ENCODE results near the gene ANKS1A. TPM values are rescaled to one million over a fixed set of nuclear protein-coding genes. Genes with fewer than 3 reads are reported as not detected.

ANKS1A gene
- total RNA-seq, 6 experiments from 2014 or later: 6.7 to 17.4 (median 10.5) TPM

- no peak overlapping the region for H3K27ac ChIP-seq
- intact Hi-C loops (cut with DNase I): no loop called here
- H3K36me3 ChIP-seq: peaks cover 0 to 18% (median 12%) of the 10 kb centered on the region in 4 donors
Observed at GRCh38 chr6:35064757-35065440, 175.8 kb downstream of the ANKS1A start.

GRCh38 chr6:35065441-35065800 is 176.4 kb downstream of the ANKS1A start:
- Histone ChIP-seq H3K4me1 (no peaks in the 10 kb centered on the region), H3K9me3 (no peaks in the 10 kb centered on the region), H3K27ac (no peak overlapping the region), H3K4me3 (no peak overlapping the region), H3K27me3 (no peaks in the 10 kb centered on the region), H3K36me3 (peaks cover 0 to 14% (median 9%) of the 10 kb centered on the region in 4 donors)
- 100% methylated on average over 3 of the region's 9 CpGs for WGBS (ENCODE audit: insufficient coverage, low coverage, low lambda C conversion rate, missing lambda C conversion rate)
- ATAC-seq (no peak), DNase-seq (no peak)
- no peak for TF ChIP-seq POLR2A (IDR thresholded peaks at IDR 0.05)
- TF ChIP-seq CTCF (IDR thresholded peaks at IDR 0.05): no peak
- intact Hi-C loops (cut with DNase I): no loop called here

More at GRCh38 chr6:35064757-35065440, 175.8 kb downstream of the ANKS1A start:
- WGBS (ENCODE audit: insufficient coverage, low coverage, low lambda C conversion rate, missing lambda C conversion rate): 83% methylated on average over 6 of the region's 8 CpGs
- H3K4me1 ChIP-seq: no peaks in the 10 kb centered on the region
- no peak overlapping the region for H3K4me3 ChIP-seq
- no peaks in the 10 kb centered on the region for H3K9me3 ChIP-seq
- DNase-seq (no peak), ATAC-seq (no peak)
- no peak for TF ChIP-seq POLR2A (IDR thresholded peaks at IDR 0.05)
- TF ChIP-seq CTCF (IDR thresholded peaks at IDR 0.05): no peak
- H3K27me3 ChIP-seq: no peaks in the 10 kb centered on the region

GRCh38 chr6:35065870-35066269 is 176.8 kb downstream of the ANKS1A start:
- WGBS (ENCODE audit: insufficient coverage, low coverage, low lambda C conversion rate, missing lambda C conversion rate): 10% methylated on average over 2 of the region's 13 CpGs
- Histone ChIP-seq H3K36me3 (peaks cover 0 to 13% (median 6%) of the 10 kb centered on the region in 4 donors), H3K27ac (no peak overlapping the region), H3K27me3 (no peaks in the 10 kb centered on the region), H3K4me1 (no peaks in the 10 kb centered on the region), H3K4me3 (no peak overlapping the region), H3K9me3 (no peaks in the 10 kb centered on the region)
- TF ChIP-seq CTCF (IDR thresholded peaks at IDR 0.05): no peak
- TF ChIP-seq POLR2A (IDR thresholded peaks at IDR 0.05): no peak
- no peak for ATAC-seq
- no peak for DNase-seq
- intact Hi-C loops (cut with DNase I): no loop called here

- over 99% methylated on average over 8 of the region's 11 CpGs for WGBS (ENCODE audit: insufficient coverage, low coverage, low lambda C conversion rate, missing lambda C conversion rate)
- no peak for DNase-seq
- no peaks in the 10 kb centered on the region for H3K9me3 ChIP-seq
- no peak overlapping the region for H3K4me3 ChIP-seq
- intact Hi-C loops (cut with DNase I): no loop called here
- H3K36me3 ChIP-seq: peaks cover 0 to 10% (median 5%) of the 10 kb centered on the region in 4 donors
- no peak for ATAC-seq
- H3K27ac ChIP-seq: no peak overlapping the region
- H3K4me1 ChIP-seq: no peaks in the 10 kb centered on the region
- H3K27me3 ChIP-seq: no peaks in the 10 kb centered on the region
- TF ChIP-seq CTCF (IDR thresholded peaks at IDR 0.05) (no peak), POLR2A (IDR thresholded peaks at IDR 0.05) (no peak)
Observed at GRCh38 chr6:35067234-35067633, 178.2 kb downstream of the ANKS1A start.

Data from right lobe of liver (tissue), 6 donors.